ELR (cell line): Measurements from ENCODE around the gene CRHR1.

ENCODE experiments used
- DNase-seq: peaks from one replicate; pipeline ENCODE4 v3.0.0-alpha.2; 2015; ENCODE audit warnings: low read depth

The CRHR1 gene

GRCh38 chr17:45869676-45870341 lies 85.7 kb downstream of the CRHR1 start:
- DNase-seq: no peak

GRCh38 chr17:45870342-45870974 lies 86.3 kb downstream of the CRHR1 start:
- DNase-seq: no peak

GRCh38 chr17:45871718-45872117 lies 87.6 kb downstream of the CRHR1 start:
- DNase-seq: no peak

- peak; percentile 33 for DNase-seq
Measured at GRCh38 chr17:45873728-45874127, 89.6 kb downstream of the CRHR1 start.

GRCh38 chr17:45874151-45874550 lies 90.0 kb downstream of the CRHR1 start:
- no peak for DNase-seq

GRCh38 chr17:45876539-45876938 lies 92.4 kb downstream of the CRHR1 start:
- DNase-seq: no peak

GRCh38 chr17:45877467-45877866 lies 93.3 kb downstream of the CRHR1 start:
- no peak for DNase-seq

- DNase-seq: no peak
Measured at GRCh38 chr17:45883063-45883462, 98.9 kb downstream of the CRHR1 start.
